Thymus (tissue), 11 donors: Measurements from ENCODE around the gene TRPM5. TPM values are rescaled to one million over a fixed set of nuclear protein-coding genes. Genes with fewer than 3 reads are reported as not detected.

Experiments
- DNase-seq, 9 donors: peaks; one replicate each; pipeline ENCODE4 v3.0.0-alpha.2; 2013; ENCODE audit warnings: low spot score in 9 of 9, low read depth in 6 of 9, missing footprints in 1 of 9
- H3K27ac ChIP-seq, 2 donors: one replicate each; pipeline ENCODE4 v1.5.1; 2013; ENCODE audit warnings: control low read depth in 1 of 2, low read depth in 1 of 2, low read length in 1 of 2, mild to moderate bottlenecking in 1 of 2, moderate library complexity in 1 of 2
- H3K27me3 ChIP-seq, 2 donors: one replicate each; pipeline ENCODE4 v1.5.1; 2013; ENCODE audit warnings: low read length in 1 of 2; ENCODE audit not compliant: control insufficient read depth in 2 of 2, insufficient read depth in 1 of 2
- H3K36me3 ChIP-seq, 2 donors: one replicate each; pipeline ENCODE4 v1.5.1; 2013; ENCODE audit warnings: low read length in 1 of 2, mild to moderate bottlenecking in 1 of 2, moderate library complexity in 1 of 2; ENCODE audit not compliant: control insufficient read depth in 2 of 2, insufficient read depth in 2 of 2
- H3K4me1 ChIP-seq, 2 donors: one replicate each; pipeline ENCODE4 v1.5.1; 2013; ENCODE audit warnings: low read length in 2 of 2; ENCODE audit not compliant: control insufficient read depth in 2 of 2, insufficient read depth in 2 of 2
- H3K4me3 ChIP-seq, 2 donors: one replicate each; pipeline ENCODE4 v1.5.1; 2013; ENCODE audit warnings: low read length in 2 of 2, control low read depth in 1 of 2, mild to moderate bottlenecking in 1 of 2
- H3K9me3 ChIP-seq, 2 donors: one replicate each; pipeline ENCODE4 v1.5.1; 2013; ENCODE audit warnings: low read length in 1 of 2, mild to moderate bottlenecking in 1 of 2; ENCODE audit not compliant: control insufficient read depth in 2 of 2, insufficient read depth in 1 of 2
- WGBS: extraction: QIAGEN DNeasy Blood & Tissue Kit; methylation state at CpG from one replicate; pipeline ENCODE4 v1.1.7; 2013; 5-methylcytosine and 5-hydroxymethylcytosine counted together
- polyA plus RNA-seq: library from polyadenylated mRNA; stranded (reverse); fragments of 200-250 nt; gene quantifications from one replicate; pipeline ENCODE4 v1.2.3, GENCODE V29; 2013
- total RNA-seq: library from RNA; stranded (reverse); fragments of 120-200 nt; gene quantifications from one replicate; pipeline ENCODE4 v1.2.4, GENCODE V29; 2013
- donor health status: healthy.

The TRPM5 gene
- total and polyA plus RNA-seq, 2 donors: 0.09 to 0.55 TPM

DNA sequence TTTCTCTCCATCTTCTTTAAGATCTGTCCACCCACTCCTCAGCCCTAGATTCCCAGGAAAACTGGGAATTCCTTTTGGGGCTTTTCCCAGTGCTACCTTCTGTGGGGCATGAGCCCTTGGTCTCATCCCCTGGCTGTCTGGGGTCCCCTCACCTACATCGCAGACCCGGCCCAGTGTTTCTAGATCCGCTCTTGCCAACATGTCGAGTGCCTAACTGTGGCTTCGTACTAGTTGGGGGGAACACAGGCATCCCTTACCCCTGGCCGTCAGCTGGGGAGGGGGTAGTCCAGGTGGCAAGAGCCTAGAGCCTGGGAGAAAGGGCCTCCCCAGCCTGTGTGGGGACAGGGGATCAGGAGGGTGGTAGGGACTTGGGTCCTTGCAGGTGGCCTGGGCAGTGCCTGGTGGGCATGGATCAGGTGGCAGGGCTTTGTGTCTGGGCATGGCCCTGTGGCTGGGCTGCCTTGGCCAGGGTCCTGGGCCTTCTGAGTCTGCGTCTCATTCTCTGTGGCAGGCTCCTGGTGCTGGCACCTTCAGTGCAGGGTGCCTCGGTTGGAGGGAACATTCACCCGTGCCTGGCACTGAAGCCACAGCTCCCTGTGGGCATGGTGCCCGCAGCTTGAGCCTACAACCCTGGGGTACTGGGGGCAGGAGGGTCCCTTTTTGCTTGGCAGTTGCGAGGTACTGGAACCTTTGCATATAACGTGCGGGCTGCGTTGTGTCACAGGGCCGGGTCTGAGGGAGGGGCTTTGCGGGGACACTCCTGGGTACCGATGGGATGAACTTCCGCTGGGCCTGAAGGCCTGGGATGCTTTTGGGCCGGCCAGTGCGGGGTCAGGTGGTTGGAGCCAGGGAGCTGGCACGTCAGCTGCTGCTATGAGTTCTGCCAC is 4.6 kb upstream of the TRPM5 start:
- Histone ChIP-seq H3K27me3 (peaks cover 15 to 43% of the 10 kb centered on the region in 2 donors), H3K4me3 (no peak overlapping the region), H3K9me3 (peaks cover 0 to 2% of the 10 kb centered on the region in 2 donors), H3K27ac (no peak overlapping the region), H3K4me1 (peaks cover 14 to 22% of the 10 kb centered on the region in 2 donors), H3K36me3 (no peaks in the 10 kb centered on the region)
- no peak for DNase-seq
- 97% methylated on average over 21 of the region's 21 CpGs for WGBS

GRCh38 chr11:2447951-2448650 is 3.8 kb upstream of the TRPM5 start:
- no peak overlapping the region for H3K27ac ChIP-seq
- H3K9me3 ChIP-seq: peaks cover 0 to 4% of the 10 kb centered on the region in 2 donors
- no peak overlapping the region for H3K4me3 ChIP-seq
- H3K27me3 ChIP-seq: peaks cover 15 to 51% of the 10 kb centered on the region in 2 donors
- peaks cover 18 to 22% of the 10 kb centered on the region in 2 donors for H3K4me1 ChIP-seq
- DNase-seq: no peak
- 76% methylated on average over 10 of the region's 10 CpGs for WGBS
- H3K36me3 ChIP-seq: no peaks in the 10 kb centered on the region

- Histone ChIP-seq H3K36me3 (no peaks in the 10 kb centered on the region), H3K4me3 (peak overlapping the region in 1 of 2 donors; percentile 10), H3K4me1 (peaks cover 18 to 22% of the 10 kb centered on the region in 2 donors), H3K27me3 (peaks cover 15 to 57% of the 10 kb centered on the region in 2 donors), H3K27ac (peak overlapping the region in 1 of 2 donors; percentile 42), H3K9me3 (peaks cover 0 to 4% of the 10 kb centered on the region in 2 donors)
- WGBS: 62% methylated on average over 12 of the region's 12 CpGs
- no peak for DNase-seq
Measured at GRCh38 chr11:2447253-2447950, 3.1 kb upstream of the TRPM5 start.

- H3K9me3 ChIP-seq: peaks cover 0 to 4% of the 10 kb centered on the region in 2 donors
- H3K27ac ChIP-seq: peak overlapping the region in 1 of 2 donors; percentile 42
- WGBS: 56% methylated on average over 15 of the region's 15 CpGs
- H3K36me3 ChIP-seq: no peaks in the 10 kb centered on the region
- peaks cover 15 to 60% of the 10 kb centered on the region in 2 donors for H3K27me3 ChIP-seq
- peaks cover 18 to 22% of the 10 kb centered on the region in 2 donors for H3K4me1 ChIP-seq
- H3K4me3 ChIP-seq: peak overlapping the region in 1 of 2 donors; percentile 10
- DNase-seq: peak in 1 of 9 donors; percentile 35
Measured at GRCh38 chr11:2446590-2447252, 2.4 kb upstream of the TRPM5 start.

DNA sequence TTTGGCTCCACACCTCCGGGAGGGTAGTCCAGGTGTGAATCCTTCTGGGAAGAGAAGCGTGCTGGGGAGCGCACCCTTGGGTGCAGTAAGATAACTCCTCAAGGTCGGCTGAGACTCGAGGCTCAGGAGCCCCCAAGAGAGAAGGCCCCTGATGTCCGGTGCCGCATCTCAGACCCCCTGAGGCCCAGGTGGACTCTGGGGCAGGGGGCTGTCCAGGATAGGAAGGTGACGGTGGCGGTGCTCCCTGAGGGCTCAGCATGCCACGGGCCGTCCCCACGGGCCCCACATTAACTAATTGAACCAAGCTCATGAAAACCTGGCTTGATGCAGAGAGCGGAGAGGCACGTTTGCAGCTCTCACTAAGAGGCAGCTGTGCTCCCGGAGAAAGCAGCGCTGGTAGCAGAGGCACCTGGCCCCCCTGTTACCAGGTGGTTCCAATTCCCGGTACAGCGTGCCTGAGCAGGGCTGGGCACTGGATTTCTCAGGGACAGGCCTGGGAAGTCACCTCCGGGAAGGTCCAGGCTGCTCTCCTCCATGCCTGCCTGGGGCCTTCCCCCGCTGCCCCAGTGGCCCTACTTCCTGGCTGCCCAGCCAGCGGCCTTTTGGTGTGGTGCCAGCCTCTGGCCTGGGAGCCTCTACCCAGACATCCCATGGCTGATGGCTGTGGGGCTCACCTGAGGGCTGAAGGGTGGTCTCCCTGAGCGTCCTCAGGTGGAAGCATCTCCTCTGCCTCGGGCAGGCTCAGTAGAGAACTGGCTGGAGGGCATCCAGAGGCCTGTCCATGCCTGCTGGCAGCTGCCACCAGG is 1.6 kb upstream of the TRPM5 start:
- H3K9me3 ChIP-seq: peaks cover 0 to 4% of the 10 kb centered on the region in 2 donors
- no peak overlapping the region for H3K27ac ChIP-seq
- no peaks in the 10 kb centered on the region for H3K36me3 ChIP-seq
- peaks cover 18 to 22% of the 10 kb centered on the region in 2 donors for H3K4me1 ChIP-seq
- 73% methylated on average over 23 of the region's 23 CpGs for WGBS
- H3K4me3 ChIP-seq: peak overlapping the region; percentile 24 to 53
- peaks cover 15 to 66% of the 10 kb centered on the region in 2 donors for H3K27me3 ChIP-seq
- DNase-seq: no peak

GRCh38 chr11:2444821-2445745 is 769 bp upstream of the TRPM5 start, which contains the start of gene KCNQ1:
KCNQ1 (plus strand) TSS chr11:2445008; CDS start chr11:2445099, 91 bp downstream.
- 1% methylated on average over 116 of the region's 116 CpGs for WGBS
- Histone ChIP-seq H3K27me3 (peaks cover 15 to 73% of the 10 kb centered on the region in 2 donors), H3K9me3 (peaks cover 0 to 4% of the 10 kb centered on the region in 2 donors), H3K4me3 (peak within 1 kb of the TSS; percentile 24 to 53), H3K27ac (peak within 1 kb of the TSS in 1 of 2 donors; percentile 42), H3K36me3 (no peaks in the 10 kb centered on the region), H3K4me1 (peaks cover 18 to 22% of the 10 kb centered on the region in 2 donors)
- DNase-seq: peak in 1 of 9 donors; percentile 28

DNA sequence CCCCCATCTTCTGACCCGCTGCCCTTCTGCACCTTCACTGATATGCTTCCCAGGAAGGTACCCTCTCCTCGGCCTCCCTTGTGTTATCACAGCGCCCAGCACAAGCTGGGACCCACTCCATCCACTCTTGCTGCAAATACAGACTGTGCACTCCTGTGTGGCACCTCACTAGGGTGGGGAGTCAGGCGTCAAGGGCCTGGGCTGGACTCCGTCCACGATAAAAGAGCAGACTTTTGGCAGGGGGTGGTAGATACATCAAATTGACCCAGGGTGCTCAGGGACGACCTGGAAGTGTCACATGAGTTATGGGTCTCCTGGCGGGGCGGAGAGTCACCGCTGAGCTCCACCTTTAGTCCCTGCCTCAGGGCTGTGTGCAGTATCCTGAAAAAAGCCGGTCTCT is 908 bp downstream of the TRPM5 start:
- DNase-seq: no peak
- H3K4me3 ChIP-seq: no peak overlapping the region
- H3K4me1 ChIP-seq: peaks cover 18 to 22% of the 10 kb centered on the region in 2 donors
- no peak overlapping the region for H3K27ac ChIP-seq
- peaks cover 15 to 68% of the 10 kb centered on the region in 2 donors for H3K27me3 ChIP-seq
- WGBS: 85% methylated on average over 11 of the region's 11 CpGs
- peaks cover 0 to 4% of the 10 kb centered on the region in 2 donors for H3K9me3 ChIP-seq
- H3K36me3 ChIP-seq: no peaks in the 10 kb centered on the region
